Uterus (tissue), 4 donors: Measurements from ENCODE around the gene GABBR1. TPM values are rescaled to one million over a fixed set of nuclear protein-coding genes. Genes with fewer than 3 reads are reported as not detected.

Experiments
- DNase-seq, 2 donors: peaks; one replicate each; pipeline ENCODE4 v3.0.0-alpha.2; 2019 to 2020
- H3K27ac ChIP-seq, 2 donors: fragments of 200-600 bp; sonication (generic); 1 replicate in 1 of 2; 2 replicates in 1 of 2; pipeline ENCODE4 v1.5.1; 2016 to 2018
- H3K27me3 ChIP-seq, 2 donors: fragments of 200-600 bp; sonication (generic); one replicate each; pipeline ENCODE4 v1.5.1; 2018 to 2019; ENCODE audit warnings: control low read depth in 1 of 2
- H3K36me3 ChIP-seq, 2 donors: fragments of 200-600 bp; sonication (generic); one replicate each; pipeline ENCODE4 v1.5.1; 2019; ENCODE audit warnings: control low read depth in 1 of 2
- H3K4me1 ChIP-seq, 2 donors: fragments of 200-600 bp; sonication (generic); one replicate each; pipeline ENCODE4 v1.5.1; 2018 to 2019; ENCODE audit warnings: control low read depth in 1 of 2
- H3K4me3 ChIP-seq, 2 donors: fragments of 200-600 bp; sonication (generic); 1 replicate in 1 of 2; 2 replicates in 1 of 2; pipeline ENCODE4 v1.5.1; 2018 to 2019; ENCODE audit warnings: mild to moderate bottlenecking in 1 of 2
- H3K9me3 ChIP-seq, 2 donors: fragments of 200-600 bp; sonication (generic); one replicate each; pipeline ENCODE4 v1.5.1; 2019; ENCODE audit warnings: control low read depth in 1 of 2
- POLR2A ChIP-seq, 2 donors: fragments of 450-650 bp; IDR thresholded peaks; one replicate each; pipeline ENCODE4 v1.6.1; 2016; ENCODE audit warnings: antibody characterized with exemption in 2 of 2, mild to moderate bottlenecking in 1 of 2, moderate library complexity in 1 of 2
- intact Hi-C: fragments of 100-400 bp; cut with DNase I; formaldehyde crosslinking; loops from one replicate; pipeline ENCODE4 v1.15.1; 2023; ENCODE audit warnings: low total_unique reads
- total RNA-seq, 4 donors: library from RNA; depleted of rRNA in 3 of 4; stranded (reverse); fragments of >200 nt in 3 of 4; gene quantifications; one replicate each; pipeline versions ENCODE4 v1.1.0 to v1.2.4, GENCODE V29; 2014 to 2023
- TF ChIP-seq, protein P1 (sequence below), 4 experiments: fragments of 200-600 bp in 2 of 4; fragments of 450-650 bp in 2 of 4; sonication (generic) in 2 of 4; IDR thresholded peaks; one replicate each; pipeline ENCODE4 v1.5.1; 2016 to 2019; ENCODE audit warnings: antibody characterized with exemption in 4 of 4, mild to moderate bottlenecking in 2 of 4, moderate library complexity in 1 of 4
- donor health status: DM: yes; HTN: yes; CAD: no.

The GABBR1 gene
- total RNA-seq, 4 donors from 2014 or later: 29.4 to 184 (median 44.6) TPM

DNA sequence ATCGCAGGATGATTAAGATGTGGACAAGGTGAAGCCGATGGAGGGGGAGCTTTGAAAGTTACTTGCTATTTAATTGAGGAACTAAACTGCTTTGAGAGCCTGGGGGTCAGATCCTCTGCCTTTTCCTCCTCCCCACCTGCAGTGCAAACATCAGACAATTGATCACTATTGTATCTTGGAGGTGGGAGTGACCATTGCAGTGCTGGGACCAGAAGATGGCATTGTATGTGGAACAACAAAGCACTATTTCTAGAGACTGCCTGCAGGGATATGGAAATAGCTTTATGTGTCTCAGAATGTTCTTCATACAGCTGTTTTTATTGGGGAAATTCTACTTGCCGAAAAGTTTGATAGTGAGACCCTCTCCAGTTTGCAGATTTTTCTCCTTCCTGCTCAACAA lies 28.1 kb upstream of the GABBR1 start:
- H3K36me3 ChIP-seq: no peaks in the 10 kb centered on the region
- H3K4me1 ChIP-seq: no peaks in the 10 kb centered on the region
- no peak overlapping the region for H3K4me3 ChIP-seq
- no peaks in the 10 kb centered on the region for H3K9me3 ChIP-seq
- intact Hi-C loops: no loop called here
- peaks cover 0 to 7% of the 10 kb centered on the region in 2 donors for H3K27me3 ChIP-seq
- TF ChIP-seq POLR2A (IDR thresholded peaks at IDR 0.05): no peak
- TF ChIP-seq, protein P1, sequence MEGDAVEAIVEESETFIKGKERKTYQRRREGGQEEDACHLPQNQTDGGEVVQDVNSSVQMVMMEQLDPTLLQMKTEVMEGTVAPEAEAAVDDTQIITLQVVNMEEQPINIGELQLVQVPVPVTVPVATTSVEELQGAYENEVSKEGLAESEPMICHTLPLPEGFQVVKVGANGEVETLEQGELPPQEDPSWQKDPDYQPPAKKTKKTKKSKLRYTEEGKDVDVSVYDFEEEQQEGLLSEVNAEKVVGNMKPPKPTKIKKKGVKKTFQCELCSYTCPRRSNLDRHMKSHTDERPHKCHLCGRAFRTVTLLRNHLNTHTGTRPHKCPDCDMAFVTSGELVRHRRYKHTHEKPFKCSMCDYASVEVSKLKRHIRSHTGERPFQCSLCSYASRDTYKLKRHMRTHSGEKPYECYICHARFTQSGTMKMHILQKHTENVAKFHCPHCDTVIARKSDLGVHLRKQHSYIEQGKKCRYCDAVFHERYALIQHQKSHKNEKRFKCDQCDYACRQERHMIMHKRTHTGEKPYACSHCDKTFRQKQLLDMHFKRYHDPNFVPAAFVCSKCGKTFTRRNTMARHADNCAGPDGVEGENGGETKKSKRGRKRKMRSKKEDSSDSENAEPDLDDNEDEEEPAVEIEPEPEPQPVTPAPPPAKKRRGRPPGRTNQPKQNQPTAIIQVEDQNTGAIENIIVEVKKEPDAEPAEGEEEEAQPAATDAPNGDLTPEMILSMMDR (IDR thresholded peaks at IDR 0.05): no peak
- no peak overlapping the region for H3K27ac ChIP-seq
- DNase-seq: no peak

DNA sequence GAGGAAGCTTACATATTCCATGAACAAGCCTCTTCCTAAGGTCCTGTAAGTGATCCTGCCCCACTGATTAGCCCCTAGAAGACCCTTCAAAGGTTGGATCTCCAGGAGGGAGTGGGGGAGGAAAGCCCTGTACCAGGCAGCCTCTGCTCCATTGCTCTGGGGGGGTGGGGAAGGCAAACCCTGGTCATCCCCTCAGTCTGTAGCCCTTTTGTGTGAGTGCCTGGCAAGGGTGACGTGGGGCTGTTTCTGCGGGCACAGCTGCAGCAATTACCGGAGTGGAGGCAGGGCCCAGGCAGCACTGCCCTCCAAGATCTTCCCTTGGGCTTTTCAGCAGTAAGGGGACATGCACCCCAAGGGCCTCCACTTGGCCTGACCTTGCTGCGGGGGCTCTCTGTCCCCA lies 23.8 kb upstream of the GABBR1 start, which contains the start of gene MOG:
MOG (plus strand) TSS at position 295 of the 400 bp plus-strand sequence. CDS start 118 bp downstream, outside the sequence.
- Histone ChIP-seq H3K9me3 (no peaks in the 10 kb centered on the region), H3K4me3 (no peak within 1 kb of the TSS), H3K36me3 (no peaks in the 10 kb centered on the region), H3K4me1 (no peaks in the 10 kb centered on the region), H3K27me3 (no peaks in the 10 kb centered on the region), H3K27ac (no peak within 1 kb of the TSS)
- TF ChIP-seq POLR2A (IDR thresholded peaks at IDR 0.05): no peak
- TF ChIP-seq, protein P1 (IDR thresholded peaks at IDR 0.05): no peak
- intact Hi-C loops: no loop called here
- DNase-seq: no peak

DNA sequence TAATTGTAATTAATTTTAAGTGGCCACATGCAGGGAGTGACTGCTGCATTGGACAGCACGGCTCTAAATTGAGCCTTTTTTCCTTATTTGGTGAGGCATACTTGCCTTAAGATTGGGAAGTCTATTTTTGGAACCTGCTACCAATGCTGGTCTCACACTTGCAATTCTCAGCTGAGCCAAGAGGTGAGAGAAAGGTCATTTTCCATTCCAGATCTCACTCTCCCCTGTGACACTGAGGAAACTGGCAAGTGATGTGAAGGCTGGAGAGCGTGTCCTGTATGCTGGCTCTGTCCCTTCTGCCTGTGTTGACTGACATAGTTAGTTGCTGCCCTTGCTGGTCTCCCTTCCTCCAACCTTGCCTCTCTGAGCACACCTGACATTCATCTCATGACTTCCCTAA lies 23.2 kb upstream of the GABBR1 start:
- Histone ChIP-seq H3K27ac (no peak overlapping the region), H3K9me3 (no peaks in the 10 kb centered on the region), H3K4me1 (no peaks in the 10 kb centered on the region), H3K27me3 (no peaks in the 10 kb centered on the region), H3K36me3 (no peaks in the 10 kb centered on the region), H3K4me3 (no peak overlapping the region)
- DNase-seq: no peak
- intact Hi-C loops: no loop called here
- TF ChIP-seq POLR2A (IDR thresholded peaks at IDR 0.05): no peak
- TF ChIP-seq, protein P1 (IDR thresholded peaks at IDR 0.05): no peak

DNA sequence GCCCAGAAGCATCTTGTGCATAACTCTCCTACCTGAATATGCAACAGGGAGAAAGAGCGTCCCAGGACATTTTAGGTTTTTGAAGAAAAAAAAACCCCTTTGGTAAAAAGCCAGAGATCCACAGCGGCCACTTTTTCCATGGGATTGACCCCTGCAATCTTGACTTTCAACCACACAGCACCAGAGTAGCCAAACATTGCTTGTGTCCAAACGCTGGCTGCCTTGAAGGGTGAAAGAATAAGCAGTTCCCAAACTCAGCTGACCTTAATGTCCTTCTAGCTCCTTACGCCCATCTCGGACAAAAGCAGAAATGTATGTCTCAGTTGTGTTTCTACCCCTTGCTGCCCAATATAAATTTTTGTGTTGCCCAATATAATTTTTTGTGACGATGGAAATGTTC lies 22.7 kb upstream of the GABBR1 start:
- intact Hi-C loops: no loop called here
- no peaks in the 10 kb centered on the region for H3K36me3 ChIP-seq
- H3K27ac ChIP-seq: no peak overlapping the region
- TF ChIP-seq, protein P1 (IDR thresholded peaks at IDR 0.05): no peak
- no peak for TF ChIP-seq POLR2A (IDR thresholded peaks at IDR 0.05)
- no peaks in the 10 kb centered on the region for H3K27me3 ChIP-seq
- no peaks in the 10 kb centered on the region for H3K4me1 ChIP-seq
- no peak overlapping the region for H3K4me3 ChIP-seq
- no peak for DNase-seq
- no peaks in the 10 kb centered on the region for H3K9me3 ChIP-seq

DNA sequence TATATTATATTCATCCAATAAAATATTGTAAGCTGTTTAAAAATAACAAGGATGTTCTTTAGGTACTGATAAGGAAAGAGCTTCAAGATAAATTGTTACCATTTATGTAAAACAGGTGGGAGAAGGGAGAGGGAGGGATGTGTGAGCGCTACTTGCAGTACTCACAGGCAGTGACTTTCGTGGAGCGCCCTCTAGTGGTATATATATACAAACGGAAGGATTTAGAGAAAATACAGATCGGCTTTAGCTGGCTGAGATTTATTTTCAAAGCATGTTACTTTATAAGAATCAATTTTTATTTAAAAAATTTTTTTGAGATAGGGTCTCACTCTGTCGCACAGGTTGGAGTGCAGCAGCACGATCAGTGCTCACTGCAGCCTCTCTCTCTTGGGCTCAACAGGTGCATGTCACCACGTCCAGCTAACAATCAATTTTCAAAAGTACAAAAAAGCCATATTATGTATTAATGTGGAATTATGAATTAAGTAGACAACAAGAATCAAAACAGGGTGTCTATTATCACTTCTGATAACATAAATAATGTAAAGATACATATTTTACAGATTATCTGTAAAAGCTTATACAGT lies 20.6 kb upstream of the GABBR1 start:
- intact Hi-C loops: no loop called here
- Histone ChIP-seq H3K9me3 (no peaks in the 10 kb centered on the region), H3K4me1 (no peaks in the 10 kb centered on the region), H3K36me3 (no peaks in the 10 kb centered on the region), H3K27me3 (no peaks in the 10 kb centered on the region), H3K4me3 (no peak overlapping the region), H3K27ac (no peak overlapping the region)
- no peak for TF ChIP-seq POLR2A (IDR thresholded peaks at IDR 0.05)
- TF ChIP-seq, protein P1 (IDR thresholded peaks at IDR 0.05): peak; percentile 45 to 82 (median 60)
- DNase-seq: peak in 1 of 2 donors; percentile 55
